LNCaP clone FGC (cell line): ENCODE data around the gene SLC45A1.
"Not testable (repeated sequence)": the region's sequence is repeated elsewhere in the genome, so short reads cannot be mapped to it uniquely, and the experiment has no call there.

ENCODE experiments used
- DNase-seq: peaks from one replicate; pipeline ENCODE4 v3.0.0-alpha.2; 2011; ENCODE audit warnings: low read depth
- H3K4me3 ChIP-seq: 2 replicates; pipeline ENCODE4 v1.5.1; 2011; ENCODE audit warnings: mild to moderate bottlenecking, low read depth, low read length, control low read depth
- TF ChIP-seq, protein P1 (sequence below): IDR thresholded peaks from 2 replicates; pipeline ENCODE4 v1.5.1; 2012; ENCODE audit warnings: mild to moderate bottlenecking; ENCODE audit not compliant: control insufficient read depth, insufficient read depth; ENCODE audit errors: extremely low read depth

SLC45A1 gene

DNA sequence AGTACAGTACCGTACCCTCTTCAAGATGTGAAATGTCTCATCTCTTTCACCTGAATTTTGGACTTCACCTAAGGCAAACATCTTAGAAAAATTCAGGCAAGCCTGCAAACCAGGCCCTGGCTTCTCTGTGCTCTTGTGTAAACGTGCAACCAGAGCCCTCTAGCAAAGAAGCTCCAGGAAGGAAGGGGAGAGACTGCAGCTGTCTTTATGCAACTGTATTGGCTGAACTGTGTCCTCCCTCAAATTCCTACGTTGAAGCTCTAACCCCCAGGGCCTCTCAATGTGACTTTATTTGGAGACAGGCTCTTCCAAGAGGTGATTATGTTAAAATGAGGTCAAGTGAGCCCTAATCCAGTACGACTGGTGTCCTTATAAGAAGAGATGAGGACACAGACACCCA, 60.3 kb downstream of the SLC45A1 start:
- no peak for DNase-seq
- H3K4me3 ChIP-seq, result no peak overlapping the region
- TF ChIP-seq, protein P1, sequence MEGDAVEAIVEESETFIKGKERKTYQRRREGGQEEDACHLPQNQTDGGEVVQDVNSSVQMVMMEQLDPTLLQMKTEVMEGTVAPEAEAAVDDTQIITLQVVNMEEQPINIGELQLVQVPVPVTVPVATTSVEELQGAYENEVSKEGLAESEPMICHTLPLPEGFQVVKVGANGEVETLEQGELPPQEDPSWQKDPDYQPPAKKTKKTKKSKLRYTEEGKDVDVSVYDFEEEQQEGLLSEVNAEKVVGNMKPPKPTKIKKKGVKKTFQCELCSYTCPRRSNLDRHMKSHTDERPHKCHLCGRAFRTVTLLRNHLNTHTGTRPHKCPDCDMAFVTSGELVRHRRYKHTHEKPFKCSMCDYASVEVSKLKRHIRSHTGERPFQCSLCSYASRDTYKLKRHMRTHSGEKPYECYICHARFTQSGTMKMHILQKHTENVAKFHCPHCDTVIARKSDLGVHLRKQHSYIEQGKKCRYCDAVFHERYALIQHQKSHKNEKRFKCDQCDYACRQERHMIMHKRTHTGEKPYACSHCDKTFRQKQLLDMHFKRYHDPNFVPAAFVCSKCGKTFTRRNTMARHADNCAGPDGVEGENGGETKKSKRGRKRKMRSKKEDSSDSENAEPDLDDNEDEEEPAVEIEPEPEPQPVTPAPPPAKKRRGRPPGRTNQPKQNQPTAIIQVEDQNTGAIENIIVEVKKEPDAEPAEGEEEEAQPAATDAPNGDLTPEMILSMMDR, result no peak

DNA sequence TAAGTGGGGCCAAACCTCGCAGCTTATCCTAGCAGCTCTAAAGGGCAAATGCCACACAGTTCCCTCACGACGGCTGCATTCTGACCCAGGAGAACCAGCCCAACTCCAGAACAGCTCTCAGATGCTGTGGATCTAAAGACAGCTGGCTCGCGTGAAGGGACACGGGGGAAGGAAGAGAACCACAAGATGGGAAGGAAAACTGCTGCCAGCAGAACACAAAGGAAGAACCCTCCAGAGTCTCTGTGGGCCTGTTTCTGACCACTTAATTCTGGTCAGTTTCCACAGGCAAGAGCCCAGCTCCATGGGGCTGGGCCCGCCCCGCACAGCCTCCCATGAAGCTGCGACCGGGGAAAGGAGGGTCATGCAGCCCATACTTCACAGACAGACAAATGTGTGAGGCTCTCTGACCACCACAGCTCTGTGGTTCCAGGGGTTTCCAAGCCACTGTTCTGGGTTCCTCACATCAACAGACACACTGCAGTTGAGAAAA, 61.1 kb downstream of the SLC45A1 start:
- no peak overlapping the region for H3K4me3 ChIP-seq
- TF ChIP-seq, protein P1, result no peak
- no peak for DNase-seq

DNA sequence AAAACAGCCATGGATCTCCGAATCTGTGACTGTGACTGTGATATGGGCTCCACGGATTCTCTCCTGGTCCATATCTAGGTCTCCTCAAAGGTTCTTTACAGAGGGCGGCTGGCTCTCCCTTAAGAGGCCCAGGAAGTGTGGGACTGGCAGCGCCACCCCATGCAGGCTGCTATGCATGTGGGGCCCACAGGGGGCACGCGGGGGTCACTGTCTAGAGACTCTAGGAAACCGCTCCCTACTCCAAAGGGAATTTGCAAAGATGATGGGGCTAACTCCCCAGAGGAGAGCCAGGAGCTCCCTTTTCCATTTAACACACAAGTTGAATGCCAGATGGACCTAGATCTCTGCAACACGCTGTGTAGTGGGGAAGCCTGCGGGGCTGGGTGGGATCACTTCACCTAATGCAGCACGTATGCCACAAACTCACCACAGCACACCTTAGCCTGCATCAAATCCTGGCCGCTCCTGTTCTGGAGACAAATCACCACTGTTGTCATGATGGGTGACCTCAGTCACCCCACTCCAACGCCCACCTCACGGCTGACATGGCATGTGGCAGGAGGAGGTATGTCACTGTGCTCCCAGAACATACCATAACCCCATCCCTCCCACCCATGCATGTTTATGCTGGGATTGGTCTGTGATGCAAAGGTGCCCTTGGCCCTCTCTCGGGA, 61.7 kb downstream of the SLC45A1 start:
- TF ChIP-seq, protein P1, result no peak
- H3K4me3 ChIP-seq, result no peak overlapping the region
- DNase-seq, result no peak

DNA sequence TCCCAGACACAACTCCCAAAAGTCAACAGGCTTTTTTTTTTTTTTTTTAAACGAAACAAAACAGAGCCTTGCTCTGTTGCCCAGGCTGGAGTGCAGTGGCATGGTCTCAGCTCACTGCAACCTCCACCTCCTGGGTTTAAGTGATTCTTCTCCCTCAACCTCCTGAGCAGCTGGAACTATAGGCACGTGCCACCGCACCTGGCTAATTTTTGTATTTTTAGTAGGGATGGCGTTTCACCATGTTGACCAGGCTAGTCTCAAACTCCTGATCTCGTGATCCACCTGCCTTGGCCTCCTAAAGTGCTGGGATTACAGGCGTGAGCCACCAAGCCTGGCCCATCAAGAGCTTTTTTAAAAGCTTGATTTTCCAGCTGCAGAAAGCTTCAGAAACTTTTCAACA, 62.4 kb downstream of the SLC45A1 start:
- not testable (repeated sequence) for DNase-seq, H3K4me3 ChIP-seq

DNA sequence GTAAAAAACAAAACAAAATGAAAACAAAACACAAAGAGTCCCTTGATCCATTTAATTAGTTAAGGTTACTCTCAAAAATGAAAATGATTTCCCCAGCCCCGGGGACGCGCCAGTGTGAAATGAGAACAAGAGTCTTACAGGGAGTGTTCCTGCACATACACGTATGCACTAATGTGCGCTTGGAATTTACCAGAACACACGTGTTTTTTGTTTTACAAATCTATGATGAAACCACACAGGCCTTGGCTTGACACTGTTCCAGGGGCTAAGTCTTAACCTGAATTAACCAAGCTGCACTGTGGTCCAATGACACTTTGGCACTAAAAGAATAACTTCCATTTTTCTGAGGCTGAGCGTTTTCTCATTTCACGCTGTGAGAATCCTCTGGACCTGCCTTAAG, 63.7 kb downstream of the SLC45A1 start:
- H3K4me3 ChIP-seq, result no peak overlapping the region
- no peak for DNase-seq
- TF ChIP-seq, protein P1, result no peak

DNA sequence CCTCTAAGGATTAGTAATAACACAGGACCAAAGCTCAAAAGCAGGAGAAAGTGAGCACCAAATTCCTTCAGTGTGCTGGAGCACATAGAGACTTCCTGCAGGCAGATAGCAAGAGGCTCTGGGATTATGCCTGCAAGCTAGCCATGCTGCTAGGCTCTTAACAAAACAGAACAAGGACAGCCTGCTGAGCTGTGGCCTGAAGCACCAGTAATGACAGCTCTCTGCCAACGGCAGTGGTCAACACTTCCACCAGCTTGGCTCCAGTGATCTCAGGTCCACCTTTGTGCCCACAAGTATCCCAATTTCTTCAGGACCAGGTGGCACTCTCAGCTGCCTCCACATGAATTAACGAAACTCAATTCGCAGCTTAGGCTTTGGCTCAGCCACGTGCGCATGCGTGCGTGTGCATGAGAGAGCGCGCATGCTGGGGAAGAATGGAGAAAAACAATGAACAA, 64.2 kb downstream of the SLC45A1 start:
- TF ChIP-seq, protein P1, result no peak
- no peak for DNase-seq
- H3K4me3 ChIP-seq, result no peak overlapping the region

DNA sequence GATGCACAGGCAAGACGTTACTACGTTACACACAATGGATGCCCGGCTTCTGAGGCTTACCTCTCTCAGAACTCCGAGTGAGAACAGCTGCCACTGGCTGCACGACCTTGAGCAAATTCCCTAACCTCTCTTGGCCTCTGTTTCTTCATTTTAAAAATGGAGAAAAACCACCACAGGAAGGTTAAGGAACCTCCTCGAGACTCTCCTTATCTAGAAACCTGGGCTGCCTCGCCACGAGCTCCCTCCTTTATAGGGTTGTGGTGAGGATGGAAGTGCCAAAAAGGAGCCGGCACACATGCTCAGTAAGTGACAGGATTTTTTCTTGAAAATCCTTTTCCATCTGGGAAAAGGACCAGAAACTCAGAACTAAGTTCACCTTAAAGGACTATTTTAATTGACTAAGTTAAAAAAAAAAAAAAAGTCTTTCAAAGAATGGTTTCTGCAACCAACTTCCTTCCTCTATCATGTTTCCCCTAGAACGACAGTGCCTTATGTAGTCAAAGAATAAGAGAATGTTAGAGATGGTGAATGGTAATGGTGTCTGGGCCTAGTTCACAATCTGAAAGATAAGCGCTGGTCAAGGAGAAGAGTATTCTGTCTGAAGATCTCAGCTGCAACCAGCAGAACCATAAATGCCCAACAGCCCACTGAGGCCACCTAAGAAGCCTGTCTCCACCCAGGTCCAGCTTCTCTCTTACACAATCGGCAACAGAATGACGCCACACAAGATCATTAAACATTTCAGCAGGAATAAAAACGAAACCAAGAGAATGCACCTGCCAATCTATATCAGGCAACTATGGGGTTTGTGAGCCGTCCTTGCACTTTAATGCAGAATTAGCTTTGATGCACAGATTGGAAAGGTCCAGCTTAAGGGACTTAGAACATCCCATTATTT, 64.9 kb downstream of the SLC45A1 start:
- DNase-seq, result no peak
- TF ChIP-seq, protein P1, result no peak
- H3K4me3 ChIP-seq, result no peak overlapping the region
